HCT116 (cell line): ENCODE results near the gene DCAF17. TPM values are rescaled to one million over a fixed set of nuclear protein-coding genes. Genes with fewer than 3 reads are reported as not detected.

Source experiments
- ATAC-seq: fragments of 200-7000 bp; cut with Tn5 transposase; 2 replicates; pipeline ENCODE4 v1.9.1; 2020; ENCODE audit warnings: mild to moderate bottlenecking, moderate library complexity
- BruUV-seq: library from RNA; stranded (reverse); fragments of 400-500 nt; replicated peaks from 2 replicates; lab custom pipeline; 2021; lab: Mats Ljungman, UMichigan
- CTCF ChIA-PET: fragments of 300-600 bp; sonication (Branson Sonifier 250); formaldehyde crosslinking; loops from one replicate; lab custom pipeline; 2021; ENCODE audit warnings: antibody characterized with exemption; lab: Charles Lee
- POLR2A ChIA-PET: fragments of 300-600, 350-600 bp; sonication (Branson Sonifier 250); formaldehyde crosslinking; loops from one replicate; lab custom pipeline; 2021; ENCODE audit warnings: antibody characterized with exemption; lab: Charles Lee
- RAD21 ChIA-PET, 2 experiments: fragments of 300-600 bp; sonication (Branson Sonifier 250); formaldehyde crosslinking; loops; one replicate each; lab custom pipeline; 2023; ENCODE audit warnings: low total read pairs in 2 of 2; ENCODE audit not compliant: uncharacterized antibody in 2 of 2, unreplicated experiment in 2 of 2, low non-redundant PET in 1 of 2; lab: Charles Lee
- DNase-seq: peaks from one replicate; pipeline ENCODE4 v3.0.0-alpha.2; 2010; ENCODE audit warnings: low read depth, low spot score
- H2AFZ ChIP-seq: fragments of 200-600 bp; shearing (Covaris generic), sonication (generic); 2 replicates; pipeline ENCODE4 v1.6.1; 2017; ENCODE audit warnings: low read depth, mixed run types, mixed read lengths, antibody characterized with exemption, low read length; ENCODE audit not compliant: poor library complexity, severe bottlenecking
- H3K27ac ChIP-seq: 2 replicates; pipeline ENCODE4 v1.5.1; 2012; ENCODE audit warnings: low read depth, low read length
- H3K27me3 ChIP-seq: fragments of 200-600 bp; sonication (generic); 2 replicates; pipeline ENCODE4 v1.6.1; 2016; ENCODE audit warnings: mixed run types, low read length, mixed read lengths; ENCODE audit not compliant: insufficient read depth
- H3K36me3 ChIP-seq, 2 experiments: fragments of 200-500 bp in 1 of 2; fragments of 200-600 bp in 1 of 2; sonication (Bioruptor generic) in 1 of 2; sonication (generic) in 1 of 2; 2 replicates each; pipeline versions ENCODE4 v1.5.1 to v1.6.1; 2014 to 2016; ENCODE audit warnings: low read length in 2 of 2, inconsistent platforms in 1 of 2, mixed read lengths in 1 of 2, mixed run types in 1 of 2; ENCODE audit not compliant: insufficient read depth in 2 of 2, control insufficient read depth in 1 of 2
- H3K4me1 ChIP-seq, 2 experiments: fragments of 200-600 bp in 1 of 2; sonication (generic) in 1 of 2; 2 replicates each; pipeline versions ENCODE4 v1.5.1 to v1.6.1; 2012 to 2017; ENCODE audit warnings: low read length in 2 of 2, inconsistent platforms in 1 of 2, mild to moderate bottlenecking in 1 of 2, mixed read lengths in 1 of 2, mixed run types in 1 of 2, moderate library complexity in 1 of 2; ENCODE audit not compliant: insufficient read depth in 2 of 2, control insufficient read depth in 1 of 2
- H3K4me2 ChIP-seq: fragments of 200-600 bp; sonication (generic); 2 replicates; pipeline ENCODE4 v1.6.1; 2017; ENCODE audit warnings: mixed run types, low read length, mixed read lengths
- H3K4me3 ChIP-seq, 2 experiments: fragments of 200-600 bp in 1 of 2; sonication (generic) in 1 of 2; replicated peaks in 1 of 2; 2 replicates each; pipeline ENCODE4 v1.5.1; 2011 to 2016; ENCODE audit warnings: low read length in 2 of 2, control low read depth in 1 of 2, low read depth in 1 of 2, mild to moderate bottlenecking in 1 of 2, mixed read lengths in 1 of 2, mixed run types in 1 of 2
- H3K79me2 ChIP-seq: fragments of 200-600 bp; sonication (generic); 2 replicates; pipeline ENCODE4 v1.6.1; 2017; ENCODE audit warnings: mild to moderate bottlenecking, mixed run types, low read length, moderate library complexity, mixed read lengths; ENCODE audit not compliant: insufficient read depth
- H3K9ac ChIP-seq: fragments of 200-600 bp; sonication (generic); 2 replicates; pipeline ENCODE4 v1.6.1; 2016; ENCODE audit warnings: low read length, mixed read lengths
- H3K9me2 ChIP-seq: fragments of 200-600 bp; sonication (generic), shearing (Covaris generic); 2 replicates; pipeline ENCODE4 v1.6.1; 2017; ENCODE audit warnings: mixed run types, mild to moderate bottlenecking, moderate library complexity; ENCODE audit not compliant: insufficient read depth
- H3K9me3 ChIP-seq, 2 experiments: fragments of 200-500 bp in 1 of 2; fragments of 200-600 bp in 1 of 2; sonication (Bioruptor generic) in 1 of 2; sonication (generic) in 1 of 2; 2 replicates each; pipeline ENCODE4 v1.6.1; 2014 to 2017; ENCODE audit warnings: low read length in 2 of 2, mixed read lengths in 2 of 2, inconsistent platforms in 1 of 2, low read depth in 1 of 2, mild to moderate bottlenecking in 1 of 2, mixed run types in 1 of 2, moderate library complexity in 1 of 2; ENCODE audit not compliant: control insufficient read depth in 1 of 2, insufficient read depth in 1 of 2
- H4K20me1 ChIP-seq: fragments of 200-600 bp; sonication (generic), shearing (Covaris generic); 2 replicates; pipeline ENCODE4 v1.6.1; 2017; ENCODE audit warnings: mixed run types, mild to moderate bottlenecking, moderate library complexity; ENCODE audit not compliant: insufficient read depth
- CBX3 ChIP-seq: IDR thresholded peaks from 2 replicates; pipeline ENCODE4 v1.6.1; 2012; ENCODE audit warnings: low read depth
- CEBPB ChIP-seq: IDR thresholded peaks from 2 replicates; pipeline ENCODE4 v1.6.1; 2012; ENCODE audit warnings: low read depth
- EZH2 ChIP-seq: fragments of 200-600 bp; sonication (generic); IDR thresholded peaks from 2 replicates; pipeline ENCODE4 v1.6.1; 2017; ENCODE audit warnings: antibody characterized with exemption, mixed run types
- JUND ChIP-seq: IDR thresholded peaks from 2 replicates; pipeline ENCODE4 v1.6.1; 2012
- RAD21 ChIP-seq: IDR thresholded peaks from 2 replicates; pipeline ENCODE4 v1.6.1; 2012; ENCODE audit warnings: low read depth, mild to moderate bottlenecking
- SIN3A ChIP-seq: IDR thresholded peaks from 2 replicates; pipeline ENCODE4 v1.6.1; 2012; ENCODE audit warnings: low read depth
- SP1 ChIP-seq: IDR thresholded peaks from 2 replicates; pipeline ENCODE4 v1.6.1; 2012; ENCODE audit warnings: low read depth
- SRF ChIP-seq: IDR thresholded peaks from 2 replicates; pipeline ENCODE4 v1.6.1; 2012; ENCODE audit warnings: low read depth
- intact Hi-C: fragments of 100-400 bp; cut with micrococcal nuclease; formaldehyde crosslinking; loops from 2 replicates; pipeline ENCODE4 v1.10.0; 2022
- total RNA-seq: library from RNA; stranded (reverse); gene quantifications from one replicate; pipeline ENCODE4 v1.2.1, GENCODE V29; 2021; ENCODE audit not compliant: unreplicated experiment
- TF ChIP-seq, protein P1 (sequence below): IDR thresholded peaks from 2 replicates; pipeline ENCODE4 v1.6.1; 2012; ENCODE audit warnings: low read depth
- TF ChIP-seq, protein P2 (sequence below), 3 experiments: fragments of 200-600 bp in 1 of 3; sonication (generic) in 1 of 3; IDR thresholded peaks in 2 of 3; conservative IDR thresholded peaks in 1 of 3; 2 replicates each; pipeline ENCODE4 v1.5.1; 2012 to 2017; ENCODE audit warnings: low read depth in 2 of 3, low read length in 2 of 3, antibody characterized with exemption in 1 of 3, borderline replicate concordance in 1 of 3, control low read depth in 1 of 3, mild to moderate bottlenecking in 1 of 3, mixed read lengths in 1 of 3, mixed run types in 1 of 3, moderate library complexity in 1 of 3; ENCODE audit not compliant: insufficient read depth in 1 of 3

The DCAF17 gene
- total RNA-seq, 1 experiment from 2014 or later: 17.7 TPM

GRCh38 chr2:171407030-171407675 lies 26.9 kb upstream of the DCAF17 start:
- no TSS peak for BruUV-seq
- H3K9me2 ChIP-seq: no peaks in the 10 kb centered on the region
- no peak for DNase-seq

DNA sequence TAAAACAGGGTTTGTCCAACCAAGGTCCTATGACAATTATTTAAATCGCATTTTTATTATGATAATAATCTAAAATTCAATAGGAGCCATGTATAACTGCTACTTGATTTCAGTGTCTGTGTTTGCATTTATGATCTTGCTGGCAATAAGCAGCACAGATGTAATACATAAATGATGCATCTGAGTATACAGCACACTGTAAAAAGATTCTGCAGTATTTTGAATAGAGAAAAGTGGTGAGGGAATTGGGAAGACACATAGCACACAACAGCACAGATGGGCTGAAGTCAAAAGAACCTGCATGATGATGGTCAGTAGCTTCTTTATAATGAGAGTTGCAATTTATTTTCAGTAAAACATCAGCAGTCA lies 26.4 kb upstream of the DCAF17 start:
- no peak for DNase-seq
- no peak overlapping the region for H3K27ac ChIP-seq
- no peaks in the 10 kb centered on the region for H3K9me2 ChIP-seq
- TF ChIP-seq SIN3A: no peak
- TF ChIP-seq, protein P1, sequence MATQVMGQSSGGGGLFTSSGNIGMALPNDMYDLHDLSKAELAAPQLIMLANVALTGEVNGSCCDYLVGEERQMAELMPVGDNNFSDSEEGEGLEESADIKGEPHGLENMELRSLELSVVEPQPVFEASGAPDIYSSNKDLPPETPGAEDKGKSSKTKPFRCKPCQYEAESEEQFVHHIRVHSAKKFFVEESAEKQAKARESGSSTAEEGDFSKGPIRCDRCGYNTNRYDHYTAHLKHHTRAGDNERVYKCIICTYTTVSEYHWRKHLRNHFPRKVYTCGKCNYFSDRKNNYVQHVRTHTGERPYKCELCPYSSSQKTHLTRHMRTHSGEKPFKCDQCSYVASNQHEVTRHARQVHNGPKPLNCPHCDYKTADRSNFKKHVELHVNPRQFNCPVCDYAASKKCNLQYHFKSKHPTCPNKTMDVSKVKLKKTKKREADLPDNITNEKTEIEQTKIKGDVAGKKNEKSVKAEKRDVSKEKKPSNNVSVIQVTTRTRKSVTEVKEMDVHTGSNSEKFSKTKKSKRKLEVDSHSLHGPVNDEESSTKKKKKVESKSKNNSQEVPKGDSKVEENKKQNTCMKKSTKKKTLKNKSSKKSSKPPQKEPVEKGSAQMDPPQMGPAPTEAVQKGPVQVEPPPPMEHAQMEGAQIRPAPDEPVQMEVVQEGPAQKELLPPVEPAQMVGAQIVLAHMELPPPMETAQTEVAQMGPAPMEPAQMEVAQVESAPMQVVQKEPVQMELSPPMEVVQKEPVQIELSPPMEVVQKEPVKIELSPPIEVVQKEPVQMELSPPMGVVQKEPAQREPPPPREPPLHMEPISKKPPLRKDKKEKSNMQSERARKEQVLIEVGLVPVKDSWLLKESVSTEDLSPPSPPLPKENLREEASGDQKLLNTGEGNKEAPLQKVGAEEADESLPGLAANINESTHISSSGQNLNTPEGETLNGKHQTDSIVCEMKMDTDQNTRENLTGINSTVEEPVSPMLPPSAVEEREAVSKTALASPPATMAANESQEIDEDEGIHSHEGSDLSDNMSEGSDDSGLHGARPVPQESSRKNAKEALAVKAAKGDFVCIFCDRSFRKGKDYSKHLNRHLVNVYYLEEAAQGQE: no peak
- TF ChIP-seq CEBPB: no peak
- TF ChIP-seq CBX3: no peak
- no peak for TF ChIP-seq SP1
- peaks cover 84% of the 10 kb centered on the region for H3K79me2 ChIP-seq
- H3K27me3 ChIP-seq: no peaks in the 10 kb centered on the region
- no peaks in the 10 kb centered on the region for H4K20me1 ChIP-seq
- H3K4me2 ChIP-seq: no peak overlapping the region
- ChIA-PET CTCF (interaction anchor here (1.1 kb wide), 1 partner anchor 9 kb away, joined by 5 read pairs; no protein-coding TSS in a partner anchor), POLR2A (interaction anchor here (0.7 kb wide), 1 partner anchor 40 kb away, joined by 3 read pairs; no protein-coding TSS in a partner anchor), RAD21 (no interaction called here)
- no peak overlapping the region for H2AFZ ChIP-seq
- H3K9me3 ChIP-seq: no peaks in the 10 kb centered on the region
- no peak overlapping the region for H3K9ac ChIP-seq
- peaks cover 0 to 17% of the 10 kb centered on the region in 2 experiments; a peak in 2 of 4 replicates for H3K4me1 ChIP-seq
- no peak overlapping the region for H3K4me3 ChIP-seq
- no peak for ATAC-seq
- intact Hi-C loops: no loop called here
- no TSS peak for BruUV-seq
- peaks cover 0 to 2% of the 10 kb centered on the region in 2 experiments; a peak in 1 of 4 replicates for H3K36me3 ChIP-seq

More at GRCh38 chr2:171407030-171407675, 26.9 kb upstream of the DCAF17 start:
- Histone ChIP-seq H3K27ac (no peak overlapping the region), H3K9me3 (0 out of 4 replicates have a peak, but pooled peaks cover 0 to under 1% of the 10 kb centered on the region in 2 experiments), H3K36me3 (peaks cover 0 to 7% of the 10 kb centered on the region in 2 experiments; a peak in 1 of 4 replicates), H4K20me1 (no peaks in the 10 kb centered on the region), H3K4me3 (no peak overlapping the region), H3K4me2 (no peak overlapping the region), H3K9ac (no peak overlapping the region), H3K4me1 (peaks cover 0 to 17% of the 10 kb centered on the region in 2 experiments; a peak in 2 of 4 replicates), H3K27me3 (no peaks in the 10 kb centered on the region), H2AFZ (no peak overlapping the region), H3K79me2 (peaks cover 84% of the 10 kb centered on the region)
- TF ChIP-seq EZH2 (no peak), RAD21 (no peak), SRF (no peak), JUND (no peak)
- TF ChIP-seq, protein P2, sequence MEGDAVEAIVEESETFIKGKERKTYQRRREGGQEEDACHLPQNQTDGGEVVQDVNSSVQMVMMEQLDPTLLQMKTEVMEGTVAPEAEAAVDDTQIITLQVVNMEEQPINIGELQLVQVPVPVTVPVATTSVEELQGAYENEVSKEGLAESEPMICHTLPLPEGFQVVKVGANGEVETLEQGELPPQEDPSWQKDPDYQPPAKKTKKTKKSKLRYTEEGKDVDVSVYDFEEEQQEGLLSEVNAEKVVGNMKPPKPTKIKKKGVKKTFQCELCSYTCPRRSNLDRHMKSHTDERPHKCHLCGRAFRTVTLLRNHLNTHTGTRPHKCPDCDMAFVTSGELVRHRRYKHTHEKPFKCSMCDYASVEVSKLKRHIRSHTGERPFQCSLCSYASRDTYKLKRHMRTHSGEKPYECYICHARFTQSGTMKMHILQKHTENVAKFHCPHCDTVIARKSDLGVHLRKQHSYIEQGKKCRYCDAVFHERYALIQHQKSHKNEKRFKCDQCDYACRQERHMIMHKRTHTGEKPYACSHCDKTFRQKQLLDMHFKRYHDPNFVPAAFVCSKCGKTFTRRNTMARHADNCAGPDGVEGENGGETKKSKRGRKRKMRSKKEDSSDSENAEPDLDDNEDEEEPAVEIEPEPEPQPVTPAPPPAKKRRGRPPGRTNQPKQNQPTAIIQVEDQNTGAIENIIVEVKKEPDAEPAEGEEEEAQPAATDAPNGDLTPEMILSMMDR (IDR thresholded peaks at IDR 0.05 in 2 of 3, conservative IDR thresholded peaks at IDR 0.05 in 1 of 3; ENCODE audit: borderline replicate concordance in 1 of 3, insufficient read depth in 1 of 3, low read depth in 2 of 3, low read length in 2 of 3): no peak
- CTCF ChIA-PET: interaction anchor here (1.1 to 1.9 kb wide), 2 partner anchors 9 kb away, joined by 5 to 7 read pairs; no protein-coding TSS in a partner anchor
- intact Hi-C loops: no loop called here
- no peak for ATAC-seq
- RAD21 ChIA-PET: no interaction called here
- POLR2A ChIA-PET: no interaction called here
